IMR-90 (cell line): Measurements from ENCODE around the gene ACOT4. TPM values are rescaled to one million over a fixed set of nuclear protein-coding genes. Genes with fewer than 3 reads are reported as not detected.

Experiments
- ATAC-seq: fragments of 200-7000 bp; cut with Tn5 transposase; 2 replicates; pipeline ENCODE4 v1.9.1; 2020; ENCODE audit warnings: low read depth, mild to moderate bottlenecking, moderate library complexity
- BruUV-seq: library from RNA; stranded (reverse); fragments of 400-500 nt; replicated peaks from 2 replicates; lab custom pipeline; 2021; lab: Mats Ljungman, UMichigan
- CTCF ChIA-PET: fragments of 300-600 bp; formaldehyde crosslinking; extraction: SDS; loops from one replicate; lab custom pipeline; 2021; ENCODE audit warnings: antibody characterized with exemption; lab: Yijun Ruan, JAX
- POLR2A ChIA-PET: fragments of 300-600 bp; sonication (Branson Sonifier 250); formaldehyde crosslinking; loops from one replicate; lab custom pipeline; 2022; ENCODE audit warnings: antibody characterized with exemption; ENCODE audit not compliant: unreplicated experiment; lab: Charles Lee
- DNase-seq: peaks from one replicate; pipeline ENCODE4 v3.0.0; 2013
- H2AFZ ChIP-seq: replicated peaks from 2 replicates; pipeline ENCODE3; 2013; ENCODE audit warnings: low read length, mild to moderate bottlenecking; ENCODE audit not compliant: poor library complexity
- H2AK5ac ChIP-seq: 2 replicates; pipeline ENCODE4 v1.6.1; 2013; ENCODE audit warnings: low read depth, low read length, inconsistent platforms
- H2AK9ac ChIP-seq: replicated peaks from 2 replicates; pipeline ENCODE3; 2013; ENCODE audit warnings: mild to moderate bottlenecking, low read depth, low read length, moderate library complexity; ENCODE audit not compliant: poor library complexity
- H2BK120ac ChIP-seq: 2 replicates; pipeline ENCODE4 v1.6.1; 2013; ENCODE audit warnings: low read depth, low read length, inconsistent platforms
- H2BK15ac ChIP-seq: 3 replicates; pipeline ENCODE4 v1.6.1; 2013; ENCODE audit warnings: low read depth, low read length, inconsistent platforms
- H2BK20ac ChIP-seq: 2 replicates; pipeline ENCODE4 v1.6.1; 2013; ENCODE audit warnings: low read depth, mild to moderate bottlenecking, inconsistent platforms, low read length, moderate library complexity
- H2BK5ac ChIP-seq: 2 replicates; pipeline ENCODE4 v1.6.1; 2013; ENCODE audit warnings: mild to moderate bottlenecking, low read depth, low read length, inconsistent platforms; ENCODE audit not compliant: poor library complexity, severe bottlenecking
- H3K14ac ChIP-seq: replicated peaks from 2 replicates; pipeline ENCODE4 v1.6.1; 2013; ENCODE audit warnings: low read depth, low read length, inconsistent platforms
- H3K18ac ChIP-seq: 2 replicates; pipeline ENCODE4 v1.6.1; 2013; ENCODE audit warnings: low read depth, low read length, control low read depth
- H3K23ac ChIP-seq: 2 replicates; pipeline ENCODE4 v1.6.1; 2013; ENCODE audit warnings: low read depth, low read length, inconsistent platforms
- H3K27ac ChIP-seq: 2 replicates; pipeline ENCODE4 v1.5.1; 2013; ENCODE audit warnings: mild to moderate bottlenecking, control low read depth, low read length; ENCODE audit not compliant: insufficient read depth
- H3K27me3 ChIP-seq: 2 replicates; pipeline ENCODE4 v1.6.1; 2013; ENCODE audit warnings: low read length; ENCODE audit not compliant: control insufficient read depth, insufficient read depth
- H3K36me3 ChIP-seq: 2 replicates; pipeline ENCODE4 v1.6.1; 2013; ENCODE audit warnings: low read length, mixed read lengths; ENCODE audit not compliant: control insufficient read depth, insufficient read depth
- H3K4ac ChIP-seq: 2 replicates; pipeline ENCODE4 v1.6.1; 2013; ENCODE audit warnings: low read depth, low read length, inconsistent platforms
- H3K4me1 ChIP-seq: 2 replicates; pipeline ENCODE4 v1.6.1; 2013; ENCODE audit warnings: low read length, mixed read lengths; ENCODE audit not compliant: control insufficient read depth, insufficient read depth
- H3K4me2 ChIP-seq: 2 replicates; pipeline ENCODE4 v1.6.1; 2013; ENCODE audit warnings: low read depth, mild to moderate bottlenecking, control low read depth, low read length, moderate library complexity
- H3K4me3 ChIP-seq: 2 replicates; pipeline ENCODE4 v1.5.1; 2013; ENCODE audit warnings: low read depth, mild to moderate bottlenecking, control low read depth, low read length, moderate library complexity; ENCODE audit not compliant: insufficient read depth
- H3K56ac ChIP-seq: 2 replicates; pipeline ENCODE4 v1.6.1; 2013; ENCODE audit warnings: low read length, inconsistent platforms; ENCODE audit not compliant: insufficient read depth; ENCODE audit errors: extremely low read depth
- H3K79me1 ChIP-seq, 2 experiments: 2 replicates each; pipeline ENCODE4 v1.6.1; 2013; ENCODE audit warnings: low read length in 2 of 2, inconsistent platforms in 1 of 2, low read depth in 1 of 2
- H3K9ac ChIP-seq: 2 replicates; pipeline ENCODE4 v1.6.1; 2013; ENCODE audit warnings: low read depth, low read length, control low read depth
- H3K9me1 ChIP-seq: 2 replicates; pipeline ENCODE4 v1.6.1; 2013; ENCODE audit warnings: low read length, inconsistent platforms; ENCODE audit not compliant: insufficient read depth
- H3K9me3 ChIP-seq: 2 replicates; pipeline ENCODE4 v1.6.1; 2013; ENCODE audit warnings: low read length; ENCODE audit not compliant: control insufficient read depth, insufficient read depth
- H4K20me1 ChIP-seq: 2 replicates; pipeline ENCODE4 v1.6.1; 2013; ENCODE audit warnings: low read length, inconsistent platforms; ENCODE audit not compliant: insufficient read depth
- H4K5ac ChIP-seq: 2 replicates; pipeline ENCODE4 v1.6.1; 2013; ENCODE audit warnings: mild to moderate bottlenecking, low read depth, low read length, control low read depth
- H4K8ac ChIP-seq, 2 experiments: 2 replicates each; pipeline ENCODE4 v1.6.1; 2013; ENCODE audit warnings: low read depth in 2 of 2, low read length in 2 of 2, control low read depth in 1 of 2, inconsistent platforms in 1 of 2
- H4K91ac ChIP-seq: 2 replicates; pipeline ENCODE4 v1.6.1; 2013; ENCODE audit warnings: low read depth, low read length, inconsistent platforms; ENCODE audit not compliant: insufficient read depth
- ELK1 ChIP-seq: fragments of 150-350 bp; IDR thresholded peaks from 2 replicates; pipeline ENCODE4 v1.6.1; 2016; ENCODE audit warnings: low read depth, mild to moderate bottlenecking, low read length, moderate library complexity, borderline replicate concordance
- WGBS, 2 experiments: methylation state at CpG; one replicate each; pipeline versions ENCODE4 v1.1.5 to v1.1.7; 2013; ENCODE audit warnings: missing lambda C conversion rate in 2 of 2; ENCODE audit not compliant: insufficient read length in 1 of 2; ENCODE audit errors: extremely low coverage in 2 of 2; 5-methylcytosine and 5-hydroxymethylcytosine counted together
- dilution Hi-C: fragments of 300-500 bp; cut with HindIII; formaldehyde crosslinking; loops from one replicate; pipeline ENCODE4 v1.14.3; 2018; ENCODE audit warnings: low sequenced_read_pairs; ENCODE audit not compliant: unreplicated experiment
- in situ Hi-C: fragments of 300-500 bp; cut with MboI; formaldehyde crosslinking; loops from 3 replicates; pipeline ENCODE4 v1.14.3; 2019; ENCODE audit warnings: low sequenced_read_pairs, inconsistent platforms, mixed read lengths
- intact Hi-C: fragments of 100-400 bp; cut with micrococcal nuclease; formaldehyde crosslinking; loops from 2 replicates; pipeline ENCODE4 v1.10.0; 2022
- polyA plus RNA-seq, 3 experiments: library from polyadenylated mRNA; depleted of rRNA; stranded (reverse); fragments of >200 nt; gene quantifications; 2 replicates each; pipeline ENCODE4 v1.2.3, GENCODE V29; 2012; ENCODE audit warnings: low replicate concordance in 1 of 3
- total RNA-seq: library from RNA; depleted of rRNA; stranded (reverse); fragments of >200 nt; gene quantifications from 2 replicates; pipeline ENCODE4 v1.2.3, GENCODE V29; 2012

The ACOT4 gene
- total and polyA plus RNA-seq, 2 of the 4 experiments (the other 2 are of a cell fraction) = 0.22 to 0.54 TPM

- no peak overlapping the region for H3K56ac ChIP-seq
- no TSS peak for BruUV-seq
- WGBS, 2 experiments = 80% methylated on average over 1 of the region's 10 CpGs; no CpG with 5 or more reads in 1 of the 2 experiments
- no peak overlapping the region for H3K4me3 ChIP-seq
- H3K9me1 ChIP-seq = no peaks in the 10 kb centered on the region
- H4K8ac ChIP-seq = no peak overlapping the region
- no peak for ATAC-seq
- no peak overlapping the region for H2BK120ac ChIP-seq
- H4K91ac ChIP-seq = no peak overlapping the region
- no peaks in the 10 kb centered on the region for H3K9me3 ChIP-seq
- DNase-seq = no peak
- TF ChIP-seq ELK1 = no peak
- no peaks in the 10 kb centered on the region for H3K79me1 ChIP-seq
- no peak overlapping the region for H3K27ac ChIP-seq
- no peak overlapping the region for H3K23ac ChIP-seq
- ChIA-PET CTCF (interaction anchor here (0.6 kb wide), 1 partner anchor 122 kb away, joined by 3 read pairs; no protein-coding TSS in a partner anchor), POLR2A (no interaction called here)
- H2BK5ac ChIP-seq = no peak overlapping the region
- no peak overlapping the region for H3K4ac ChIP-seq
- no peaks in the 10 kb centered on the region for H3K36me3 ChIP-seq
- no peak overlapping the region for H2AFZ ChIP-seq
- no peak overlapping the region for H3K4me2 ChIP-seq
- H2BK15ac ChIP-seq = no peak overlapping the region
- no peak overlapping the region for H3K14ac ChIP-seq
- no peak overlapping the region for H2AK5ac ChIP-seq
- no peak overlapping the region for H3K9ac ChIP-seq
- dilution Hi-C loops (no loop called here), in situ Hi-C loops (no loop called here), intact Hi-C loops (loop anchor here (10.0 kb wide), 2 partner anchors 335 to 455 kb away; no protein-coding TSS in a partner anchor)
- H3K18ac ChIP-seq = no peak overlapping the region
- H4K5ac ChIP-seq = no peak overlapping the region
- no peak overlapping the region for H2AK9ac ChIP-seq
- H4K20me1 ChIP-seq = no peaks in the 10 kb centered on the region
- H3K4me1 ChIP-seq = no peaks in the 10 kb centered on the region
- peaks cover 2% of the 10 kb centered on the region for H3K27me3 ChIP-seq
- H2BK20ac ChIP-seq = no peak overlapping the region
These were observed 38.5 kb downstream of the ACOT4 start for GRCh38 chr14:73630009-73630780.
